Mesenchymal stem cell (in vitro differentiated cells and primary cell): ENCODE results near the gene TYRP1.

ENCODE experiments used
- DNase-seq: peaks from one replicate; pipeline ENCODE4 v3.0.0-alpha.2; 2013
- H2AFZ ChIP-seq: one replicate; pipeline ENCODE4 v1.6.1; 2013; ENCODE audit warnings: low read depth, mild to moderate bottlenecking, control low read depth, inconsistent platforms, low read length, moderate library complexity
- H2AK5ac ChIP-seq: 2 replicates; pipeline ENCODE4 v1.6.1; 2013; ENCODE audit warnings: low read length, moderate library complexity, mild to moderate bottlenecking, inconsistent platforms; ENCODE audit not compliant: severe bottlenecking
- H2BK120ac ChIP-seq: one replicate; pipeline ENCODE4 v1.6.1; 2013; ENCODE audit warnings: low read depth, mild to moderate bottlenecking, inconsistent platforms, low read length, moderate library complexity
- H2BK12ac ChIP-seq, 2 experiments: one replicate each; pipeline ENCODE4 v1.6.1; 2013; ENCODE audit warnings: inconsistent platforms in 2 of 2, low read length in 2 of 2, mild to moderate bottlenecking in 2 of 2, moderate library complexity in 2 of 2, control low read depth in 1 of 2
- H2BK15ac ChIP-seq: one replicate; pipeline ENCODE4 v1.6.1; 2013; ENCODE audit warnings: mild to moderate bottlenecking, low read depth, inconsistent platforms; ENCODE audit not compliant: poor library complexity, severe bottlenecking
- H2BK5ac ChIP-seq: 2 replicates; pipeline ENCODE4 v1.6.1; 2013; ENCODE audit warnings: low read depth, mild to moderate bottlenecking, low read length, control low read depth, inconsistent platforms; ENCODE audit not compliant: poor library complexity, severe bottlenecking
- H3K14ac ChIP-seq, 2 experiments: one replicate each; pipeline ENCODE4 v1.6.1; 2013; ENCODE audit warnings: inconsistent platforms in 2 of 2, low read length in 2 of 2, control low read depth in 1 of 2, mild to moderate bottlenecking in 1 of 2, moderate library complexity in 1 of 2
- H3K18ac ChIP-seq, 2 experiments: one replicate each; pipeline ENCODE4 v1.6.1; 2013; ENCODE audit warnings: inconsistent platforms in 2 of 2, low read length in 2 of 2, control low read depth in 1 of 2, low read depth in 1 of 2, mild to moderate bottlenecking in 1 of 2
- H3K23ac ChIP-seq, 2 experiments: one replicate each; pipeline ENCODE4 v1.6.1; 2013; ENCODE audit warnings: inconsistent platforms in 2 of 2, low read length in 2 of 2, mild to moderate bottlenecking in 2 of 2, moderate library complexity in 2 of 2, control low read depth in 1 of 2
- H3K27ac ChIP-seq: 2 replicates; pipeline ENCODE4 v1.5.1; 2013; ENCODE audit warnings: mild to moderate bottlenecking, moderate library complexity, low read length, control low read depth, inconsistent platforms; ENCODE audit not compliant: poor library complexity, severe bottlenecking
- H3K27me3 ChIP-seq, 2 experiments: 2 replicates each; pipeline versions ENCODE4 v1.6.1 to v1.7.0; 2013; ENCODE audit warnings: low read length in 2 of 2, mild to moderate bottlenecking in 2 of 2, moderate library complexity in 2 of 2, control low read depth in 1 of 2, inconsistent platforms in 1 of 2; ENCODE audit not compliant: control insufficient read depth in 1 of 2, insufficient read depth in 1 of 2
- H3K36me3 ChIP-seq, 2 experiments: 2 replicates each; pipeline versions ENCODE4 v1.6.1 to v1.7.0; 2013; ENCODE audit warnings: low read length in 2 of 2, control low read depth in 1 of 2, inconsistent platforms in 1 of 2, low read depth in 1 of 2, mild to moderate bottlenecking in 1 of 2; ENCODE audit not compliant: insufficient read depth in 2 of 2, control insufficient read depth in 1 of 2
- H3K4ac ChIP-seq, 2 experiments: one replicate each; pipeline ENCODE4 v1.6.1; 2013; ENCODE audit warnings: inconsistent platforms in 2 of 2, low read length in 2 of 2, mild to moderate bottlenecking in 2 of 2, moderate library complexity in 2 of 2, control low read depth in 1 of 2, low read depth in 1 of 2
- H3K4me1 ChIP-seq: 2 replicates; pipeline ENCODE4 v1.6.1; 2013; ENCODE audit warnings: low read depth, low read length, control low read depth; ENCODE audit not compliant: control insufficient read depth, insufficient read depth
- H3K4me2 ChIP-seq: 2 replicates; pipeline ENCODE4 v1.6.1; 2013; ENCODE audit warnings: low read length, mild to moderate bottlenecking, inconsistent platforms; ENCODE audit not compliant: poor library complexity, severe bottlenecking
- H3K4me3 ChIP-seq, 2 experiments: 2 replicates each; pipeline versions ENCODE4 v1.5.1 to v1.7.0; 2013; ENCODE audit warnings: low read length in 2 of 2, mild to moderate bottlenecking in 2 of 2, control low read depth in 1 of 2, low read depth in 1 of 2; ENCODE audit not compliant: insufficient read depth in 1 of 2
- H3K79me1 ChIP-seq: replicated peaks from 2 replicates; pipeline ENCODE4 v1.6.1; 2013; ENCODE audit warnings: mild to moderate bottlenecking, control low read depth, low read length, inconsistent platforms; ENCODE audit not compliant: poor library complexity, severe bottlenecking
- H3K9ac ChIP-seq: 2 replicates; pipeline ENCODE4 v1.7.0; 2013; ENCODE audit warnings: mild to moderate bottlenecking, low read length, moderate library complexity
- H3K9me3 ChIP-seq: 2 replicates; pipeline ENCODE4 v1.7.0; 2013; ENCODE audit warnings: mild to moderate bottlenecking, low read length; ENCODE audit not compliant: control insufficient read depth
- H4K8ac ChIP-seq: one replicate; pipeline ENCODE4 v1.6.1; 2013; ENCODE audit warnings: inconsistent platforms, mild to moderate bottlenecking, low read length, moderate library complexity
- H4K91ac ChIP-seq: one replicate; pipeline ENCODE4 v1.6.1; 2013; ENCODE audit warnings: mild to moderate bottlenecking, low read length, inconsistent platforms
- WGBS: methylation state at CpG from one replicate; pipeline ENCODE4 v1.1.7; 2013; ENCODE audit warnings: mixed read lengths; 5-methylcytosine and 5-hydroxymethylcytosine counted together

Gene TYRP1

GRCh38 chr9:12723409-12724028 is 30.3 kb downstream of the TYRP1 start:
- H3K36me3 ChIP-seq: no peaks in the 10 kb centered on the region
- H3K4ac ChIP-seq: peak overlapping the region in 1 of 2 experiments; percentile 51
- WGBS: 69% methylated on average over 2 of the region's 5 CpGs
- peak overlapping the region in 1 of 2 experiments; percentile 63 for H2BK12ac ChIP-seq
- no peak overlapping the region for H3K4me3 ChIP-seq
- no peak overlapping the region for H4K8ac ChIP-seq
- H2BK5ac ChIP-seq: no peak overlapping the region
- no peak overlapping the region for H2BK120ac ChIP-seq
- no peak overlapping the region for H2BK15ac ChIP-seq
- no peak overlapping the region for H3K14ac ChIP-seq
- no peak overlapping the region for H3K23ac ChIP-seq
- H3K27ac ChIP-seq: no peak overlapping the region
- no peaks in the 10 kb centered on the region for H3K9me3 ChIP-seq
- no peak overlapping the region for H2AK5ac ChIP-seq
- H3K79me1 ChIP-seq: no peaks in the 10 kb centered on the region
- H3K9ac ChIP-seq: peak overlapping the region; percentile 3
- H3K18ac ChIP-seq: peak overlapping the region in 1 of 2 experiments; percentile 24
- peaks cover 2% of the 10 kb centered on the region for H3K4me1 ChIP-seq
- no peak overlapping the region for H3K4me2 ChIP-seq
- no peaks in the 10 kb centered on the region for H3K27me3 ChIP-seq
- peak overlapping the region; percentile 86 for H2AFZ ChIP-seq
- H4K91ac ChIP-seq: no peak overlapping the region
- DNase-seq: peak; percentile 30

GRCh38 chr9:12726795-12727194 is 33.6 kb downstream of the TYRP1 start:
- Histone ChIP-seq H3K4ac (no peak overlapping the region), H4K91ac (no peak overlapping the region)

GRCh38 chr9:12730198-12730597 is 37.0 kb downstream of the TYRP1 start:
- WGBS: no CpG with 5 or more reads among the region's 1 CpG
- Histone ChIP-seq H3K4me2 (no peak overlapping the region), H2AK5ac (no peak overlapping the region), H3K27me3 (no peaks in the 10 kb centered on the region), H3K79me1 (no peaks in the 10 kb centered on the region), H3K14ac (no peak overlapping the region), H2BK15ac (no peak overlapping the region), H2AFZ (no peak overlapping the region), H2BK5ac (no peak overlapping the region), H4K91ac (no peak overlapping the region), H3K4me1 (no peaks in the 10 kb centered on the region), H4K8ac (no peak overlapping the region), H2BK12ac (no peak overlapping the region), H3K9ac (no peak overlapping the region), H3K9me3 (peaks cover 3% of the 10 kb centered on the region), H3K4me3 (no peak overlapping the region), H3K4ac (no peak overlapping the region), H2BK120ac (no peak overlapping the region), H3K18ac (no peak overlapping the region), H3K36me3 (no peaks in the 10 kb centered on the region), H3K23ac (no peak overlapping the region), H3K27ac (no peak overlapping the region)
- DNase-seq: no peak

More at GRCh38 chr9:12726795-12727194, 33.6 kb downstream of the TYRP1 start:
- no peak overlapping the region for H2AFZ ChIP-seq
- H3K4me3 ChIP-seq: no peak overlapping the region
- H3K23ac ChIP-seq: no peak overlapping the region
- WGBS: 100% methylated on average over 2 of the region's 2 CpGs
- no peak for DNase-seq
- no peak overlapping the region for H3K18ac ChIP-seq
- no peak overlapping the region for H2BK5ac ChIP-seq
- H3K79me1 ChIP-seq: no peaks in the 10 kb centered on the region
- H2BK12ac ChIP-seq: no peak overlapping the region
- H2BK120ac ChIP-seq: no peak overlapping the region
- H3K14ac ChIP-seq: no peak overlapping the region
- no peak overlapping the region for H3K9ac ChIP-seq
- no peak overlapping the region for H3K4me2 ChIP-seq
- no peak overlapping the region for H2AK5ac ChIP-seq
- H3K27ac ChIP-seq: no peak overlapping the region
- no peaks in the 10 kb centered on the region for H3K36me3 ChIP-seq
- no peak overlapping the region for H4K8ac ChIP-seq
- no peaks in the 10 kb centered on the region for H3K9me3 ChIP-seq
- H3K27me3 ChIP-seq: no peaks in the 10 kb centered on the region
- no peaks in the 10 kb centered on the region for H3K4me1 ChIP-seq
- H2BK15ac ChIP-seq: no peak overlapping the region

- Histone ChIP-seq H2BK5ac (no peak overlapping the region), H4K91ac (no peak overlapping the region), H3K27ac (no peak overlapping the region)
Observed at GRCh38 chr9:12730927-12731326, 37.7 kb downstream of the TYRP1 start.

More at GRCh38 chr9:12730927-12731326, 37.7 kb downstream of the TYRP1 start:
- no peak overlapping the region for H3K4me2 ChIP-seq
- no peak overlapping the region for H3K23ac ChIP-seq
- H3K27me3 ChIP-seq: no peaks in the 10 kb centered on the region
- no peak overlapping the region for H3K4ac ChIP-seq
- H3K9me3 ChIP-seq: peaks cover 3% of the 10 kb centered on the region
- no peaks in the 10 kb centered on the region for H3K79me1 ChIP-seq
- no peak overlapping the region for H3K4me3 ChIP-seq
- no peak overlapping the region for H4K8ac ChIP-seq
- DNase-seq: no peak
- H2BK12ac ChIP-seq: no peak overlapping the region
- no peak overlapping the region for H2AK5ac ChIP-seq
- no peak overlapping the region for H3K9ac ChIP-seq
- no peak overlapping the region for H2BK15ac ChIP-seq
- H3K4me1 ChIP-seq: no peaks in the 10 kb centered on the region
- no peak overlapping the region for H3K14ac ChIP-seq
- H2BK120ac ChIP-seq: no peak overlapping the region
- no peak overlapping the region for H2AFZ ChIP-seq
- no peaks in the 10 kb centered on the region for H3K36me3 ChIP-seq
- H3K18ac ChIP-seq: no peak overlapping the region
